ENCODE results near the gene COL6A2. TPM values are rescaled to one million over a fixed set of nuclear protein-coding genes. Genes with fewer than 3 reads are reported as not detected.

COL6A2 gene
- total and polyA plus RNA-seq, 2 of the 13 experiments (the other 11 are each of a cell fraction or from before 2014, with no cell fraction given): 0.07 to 0.41 TPM

DNA sequence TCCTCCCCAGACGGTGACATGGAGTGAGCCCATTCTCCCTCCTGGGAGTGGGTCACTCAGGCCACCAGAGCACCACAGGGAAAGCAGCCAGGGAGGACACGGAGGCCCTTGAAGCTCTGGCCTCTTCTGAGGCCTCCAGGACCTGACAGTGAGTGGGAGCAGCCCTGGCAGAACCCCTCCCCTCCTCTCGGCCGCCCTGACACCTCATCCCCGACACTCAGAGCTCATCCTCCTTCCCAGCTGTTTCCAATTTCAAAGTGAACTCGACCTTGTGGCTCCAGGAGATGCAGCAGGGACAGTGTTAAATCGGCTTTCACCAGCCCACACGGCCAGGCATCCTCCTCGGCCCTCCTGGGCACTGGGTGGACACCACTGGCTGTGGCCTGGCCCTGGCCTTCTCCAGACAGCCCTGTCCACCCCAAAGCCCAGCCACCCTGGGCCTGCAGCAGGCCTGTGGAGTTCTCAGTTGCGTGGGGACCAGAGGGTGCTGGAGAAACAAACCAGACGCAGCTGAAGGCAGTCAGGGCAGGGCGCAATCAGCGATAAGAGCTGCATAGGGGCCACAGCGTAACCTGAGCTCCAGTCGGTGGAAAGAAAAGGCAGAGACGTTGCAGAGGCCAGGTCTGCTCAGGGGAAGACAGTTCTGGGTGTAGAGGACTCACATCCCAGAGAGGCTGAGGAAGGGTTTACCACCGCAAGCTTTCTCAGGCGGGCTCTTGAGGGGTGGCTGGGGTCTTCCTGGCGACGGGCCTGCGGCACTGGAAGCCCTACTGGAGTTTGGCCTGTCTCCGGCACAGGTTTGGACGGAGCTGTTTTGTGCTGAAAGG lies 30.4 kb downstream of the COL6A2 start (continued):
- TF ChIP-seq, protein P1, sequence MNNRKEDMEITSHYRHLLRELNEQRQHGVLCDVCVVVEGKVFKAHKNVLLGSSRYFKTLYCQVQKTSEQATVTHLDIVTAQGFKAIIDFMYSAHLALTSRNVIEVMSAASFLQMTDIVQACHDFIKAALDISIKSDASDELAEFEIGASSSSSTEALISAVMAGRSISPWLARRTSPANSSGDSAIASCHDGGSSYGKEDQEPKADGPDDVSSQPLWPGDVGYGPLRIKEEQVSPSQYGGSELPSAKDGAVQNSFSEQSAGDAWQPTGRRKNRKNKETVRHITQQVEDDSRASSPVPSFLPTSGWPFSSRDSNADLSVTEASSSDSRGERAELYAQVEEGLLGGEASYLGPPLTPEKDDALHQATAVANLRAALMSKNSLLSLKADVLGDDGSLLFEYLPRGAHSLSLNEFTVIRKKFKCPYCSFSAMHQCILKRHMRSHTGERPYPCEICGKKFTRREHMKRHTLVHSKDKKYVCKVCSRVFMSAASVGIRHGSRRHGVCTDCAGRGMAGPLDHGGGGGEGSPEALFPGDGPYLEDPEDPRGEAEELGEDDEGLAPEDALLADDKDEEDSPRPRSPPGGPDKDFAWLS (CRISPR knock-in tag; IDR thresholded peaks at IDR 0.05; ENCODE audit: borderline replicate concordance): no peak
- TF ChIP-seq, protein P2, sequence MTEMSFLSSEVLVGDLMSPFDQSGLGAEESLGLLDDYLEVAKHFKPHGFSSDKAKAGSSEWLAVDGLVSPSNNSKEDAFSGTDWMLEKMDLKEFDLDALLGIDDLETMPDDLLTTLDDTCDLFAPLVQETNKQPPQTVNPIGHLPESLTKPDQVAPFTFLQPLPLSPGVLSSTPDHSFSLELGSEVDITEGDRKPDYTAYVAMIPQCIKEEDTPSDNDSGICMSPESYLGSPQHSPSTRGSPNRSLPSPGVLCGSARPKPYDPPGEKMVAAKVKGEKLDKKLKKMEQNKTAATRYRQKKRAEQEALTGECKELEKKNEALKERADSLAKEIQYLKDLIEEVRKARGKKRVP (CRISPR knock-in tag; IDR thresholded peaks at IDR 0.05): no peak
- TF ChIP-seq FOXP1 (IDR thresholded peaks at IDR 0.05) (no peak), FOXP1 (CRISPR knock-in tag; IDR thresholded peaks at IDR 0.05) (no peak), POLR2AphosphoS2 (IDR thresholded peaks at IDR 0.05; ENCODE audit: low read depth, low read length) (no peak), ZNF256 (CRISPR knock-in tag; conservative IDR thresholded peaks at IDR 0.05) (no peak), NFRKB (IDR thresholded peaks at IDR 0.05) (no peak), ARHGAP35 (CRISPR knock-in tag; IDR thresholded peaks at IDR 0.05; ENCODE audit: borderline replicate concordance) (no peak)

DNA sequence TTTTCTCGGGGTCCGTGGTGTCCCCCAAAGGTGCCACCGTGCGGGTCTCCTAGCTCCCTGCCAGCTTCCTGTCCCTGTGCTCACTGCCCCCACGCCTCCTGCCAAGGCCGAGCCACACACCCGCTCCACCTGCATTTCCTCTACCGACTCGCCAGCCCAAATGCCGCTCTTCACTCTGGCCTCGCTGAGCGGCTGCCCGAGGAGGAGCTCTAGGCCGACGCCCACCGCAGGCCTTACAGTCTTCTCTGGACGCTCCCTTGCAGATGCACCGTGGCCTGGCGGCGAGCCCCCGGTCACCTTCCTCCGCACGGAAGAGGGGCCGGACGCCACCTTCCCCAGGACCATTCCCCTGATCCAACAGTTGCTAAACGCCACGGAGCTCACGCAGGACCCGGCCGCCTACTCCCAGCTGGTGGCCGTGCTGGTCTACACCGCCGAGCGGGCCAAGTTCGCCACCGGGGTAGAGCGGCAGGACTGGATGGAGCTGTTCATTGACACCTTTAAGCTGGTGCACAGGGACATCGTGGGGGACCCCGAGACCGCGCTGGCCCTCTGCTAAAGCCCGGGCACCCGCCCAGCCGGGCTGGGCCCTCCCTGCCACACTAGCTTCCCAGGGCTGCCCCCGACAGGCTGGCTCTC lies 31.1 kb downstream of the COL6A2 start:
- in situ Hi-C loops (cut with HindIII; ENCODE audit: extremely low pct_ligation_motif_present, low pct_unique_long_range_greater_than_20kb) (no loop called here), intact Hi-C loops (cut with micrococcal nuclease; ENCODE audit: unreplicated experiment) (no loop called here)
- ChIA-PET POLR2A (no interaction called here), CTCF (ENCODE audit: low intra/inter-chr PET ratio, low total read pairs) (no interaction called here)
- Histone ChIP-seq H4K20me1 (ENCODE audit: insufficient read depth, low read length) (no peaks in the 10 kb centered on the region), H3K36me3 (replicated peaks in 1 of 2; ENCODE audit: control insufficient read depth in 1 of 2, insufficient read depth in 2 of 2, low read length in 2 of 2) (no peaks in the 10 kb centered on the region), H3K4me3 (replicated peaks in 1 of 3; ENCODE audit: insufficient read depth in 1 of 3, low read depth in 2 of 3, low read length in 3 of 3) (no peak overlapping the region), H2AFZ (ENCODE audit: low read length) (no peak overlapping the region), H3K27ac (ENCODE audit: extremely low read length, insufficient read depth, low read length) (no peak overlapping the region), H3K4me1 (ENCODE audit: insufficient read depth, low read length) (no peaks in the 10 kb centered on the region), H3K27me3 (ENCODE audit: control insufficient read depth in 1 of 2, insufficient read depth in 2 of 2, low read length in 2 of 2) (no peaks in the 10 kb centered on the region), H3K9me3 (ENCODE audit: low read length) (no peaks in the 10 kb centered on the region), H3K9ac (ENCODE audit: insufficient read depth, low read depth, low read length) (no peak overlapping the region), H3K4me2 (ENCODE audit: low read depth, low read length) (no peak overlapping the region), H3K79me2 (ENCODE audit: insufficient read depth, low read length) (no peaks in the 10 kb centered on the region)
- no TSS peak for BruUV-seq (replicated peaks)
- FAIRE-seq (no peak), DNase-seq (ENCODE audit: low spot score) (no peak), ATAC-seq (no peak)
- WGBS (ENCODE audit: low lambda C conversion rate): 81% methylated on average over 14 of the region's 45 CpGs
- TF ChIP-seq SMC3 (IDR thresholded peaks at IDR 0.05; ENCODE audit: low read length): no peak
- TF ChIP-seq, protein P3, sequence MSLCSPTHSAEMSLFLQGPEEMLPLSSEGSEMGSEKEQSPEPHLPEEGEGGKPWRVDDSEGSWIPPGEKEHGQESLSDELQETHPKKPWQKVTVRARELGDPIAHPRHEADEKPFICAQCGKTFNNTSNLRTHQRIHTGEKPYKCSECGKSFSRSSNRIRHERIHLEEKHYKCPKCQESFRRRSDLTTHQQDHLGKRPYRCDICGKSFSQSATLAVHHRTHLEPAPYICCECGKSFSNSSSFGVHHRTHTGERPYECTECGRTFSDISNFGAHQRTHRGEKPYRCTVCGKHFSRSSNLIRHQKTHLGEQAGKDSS (CRISPR knock-in tag; IDR thresholded peaks at IDR 0.05; ENCODE audit: borderline replicate concordance, low read depth): no peak
- peak; percentile 35 for TF ChIP-seq AGO2 (optimal IDR thresholded peaks at IDR 0.05; ENCODE audit: low read depth, low read length)
- TF ChIP-seq, protein P4, sequence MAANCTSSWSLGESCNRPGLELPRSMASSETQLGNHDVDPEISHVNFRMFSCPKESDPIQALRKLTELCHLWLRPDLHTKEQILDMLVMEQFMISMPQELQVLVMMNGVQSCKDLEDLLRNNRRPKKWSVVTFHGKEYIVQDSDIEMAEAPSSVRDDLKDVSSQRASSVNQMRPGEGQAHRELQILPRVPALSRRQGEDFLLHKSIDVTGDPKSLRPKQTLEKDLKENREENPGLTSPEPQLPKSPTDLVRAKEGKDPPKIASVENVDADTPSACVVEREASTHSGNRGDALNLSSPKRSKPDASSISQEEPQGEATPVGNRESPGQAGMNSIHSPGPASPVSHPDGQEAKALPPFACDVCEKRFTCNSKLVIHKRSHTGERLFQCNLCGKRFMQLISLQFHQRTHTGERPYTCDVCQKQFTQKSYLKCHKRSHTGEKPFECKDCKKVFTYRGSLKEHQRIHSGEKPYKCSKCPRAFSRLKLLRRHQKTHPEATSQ (CRISPR knock-in tag; IDR thresholded peaks at IDR 0.05; ENCODE audit: borderline replicate concordance): no peak
- no peak for TF ChIP-seq ZNF772 (CRISPR knock-in tag; IDR thresholded peaks at IDR 0.05)
- TF ChIP-seq ATM (IDR thresholded peaks at IDR 0.05; ENCODE audit: borderline replicate concordance): no peak
- TF ChIP-seq, protein P5, sequence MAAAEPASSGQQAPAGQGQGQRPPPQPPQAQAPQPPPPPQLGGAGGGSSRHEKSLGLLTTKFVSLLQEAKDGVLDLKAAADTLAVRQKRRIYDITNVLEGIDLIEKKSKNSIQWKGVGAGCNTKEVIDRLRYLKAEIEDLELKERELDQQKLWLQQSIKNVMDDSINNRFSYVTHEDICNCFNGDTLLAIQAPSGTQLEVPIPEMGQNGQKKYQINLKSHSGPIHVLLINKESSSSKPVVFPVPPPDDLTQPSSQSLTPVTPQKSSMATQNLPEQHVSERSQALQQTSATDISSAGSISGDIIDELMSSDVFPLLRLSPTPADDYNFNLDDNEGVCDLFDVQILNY (CRISPR knock-in tag; conservative IDR thresholded peaks at IDR 0.05): no peak
